CD14-positive monocyte (primary cell): ENCODE measurements around the gene ASCC2. TPM values are rescaled to one million over a fixed set of nuclear protein-coding genes. Genes with fewer than 3 reads are reported as not detected.

ENCODE experiments used
- DNase-seq, 3 donors: peaks; one replicate each; pipeline ENCODE4 v3.0.0-alpha.2; 2011 to 2022
- H2AFZ ChIP-seq: 2 replicates; pipeline ENCODE4 v1.6.0; 2012; ENCODE audit warnings: mild to moderate bottlenecking, low read depth, low read length, inconsistent platforms; ENCODE audit not compliant: insufficient read depth, poor library complexity, severe bottlenecking
- H3K27ac ChIP-seq, 2 donors: 1 replicate in 1 of 2; 2 replicates in 1 of 2; pipeline ENCODE4 v1.5.1; 2012 to 2013; ENCODE audit warnings: low read length in 2 of 2, control low read depth in 1 of 2, inconsistent platforms in 1 of 2, low read depth in 1 of 2, mild to moderate bottlenecking in 1 of 2
- H3K27me3 ChIP-seq, 2 donors: one replicate each; pipeline versions ENCODE4 v1.6.0 to v1.6.1; 2011 to 2013; ENCODE audit warnings: low read length in 2 of 2; ENCODE audit not compliant: control insufficient read depth in 2 of 2, insufficient read depth in 2 of 2
- H3K36me3 ChIP-seq, 2 donors: replicated peaks in 1 of 2; 1 replicate in 1 of 2; 2 replicates in 1 of 2; pipeline versions ENCODE4 v1.5.1 to v1.6.1; 2012 to 2013; ENCODE audit warnings: low read length in 2 of 2, control low read depth in 1 of 2, inconsistent platforms in 1 of 2, mild to moderate bottlenecking in 1 of 2; ENCODE audit not compliant: insufficient read depth in 2 of 2, control insufficient read depth in 1 of 2
- H3K4me1 ChIP-seq, 2 donors: 1 replicate in 1 of 2; 2 replicates in 1 of 2; pipeline versions ENCODE4 v1.5.1 to v1.6.1; 2012 to 2013; ENCODE audit warnings: low read length in 2 of 2, control low read depth in 1 of 2, inconsistent platforms in 1 of 2, mild to moderate bottlenecking in 1 of 2, moderate library complexity in 1 of 2; ENCODE audit not compliant: insufficient read depth in 2 of 2, control insufficient read depth in 1 of 2
- H3K4me2 ChIP-seq: replicated peaks from 2 replicates; pipeline ENCODE3; 2012; ENCODE audit warnings: low read length, moderate library complexity, mild to moderate bottlenecking; ENCODE audit not compliant: poor library complexity, severe bottlenecking; ENCODE audit errors: extremely low read depth
- H3K4me3 ChIP-seq, 3 experiments: fragments of 200-600 bp in 1 of 3; sonication (generic) in 1 of 3; replicated peaks in 1 of 3; 1 replicate in 2 of 3; 2 replicates in 1 of 3; pipeline ENCODE4 v1.5.1; 2011 to 2013; ENCODE audit warnings: low read length in 3 of 3, mild to moderate bottlenecking in 3 of 3, control low read depth in 2 of 3, low read depth in 2 of 3, inconsistent platforms in 1 of 3, moderate library complexity in 1 of 3
- H3K79me2 ChIP-seq: 2 replicates; pipeline ENCODE4 v1.6.0; 2012; ENCODE audit warnings: mild to moderate bottlenecking, control low read depth, inconsistent platforms, low read length, moderate library complexity; ENCODE audit not compliant: insufficient read depth
- H3K9ac ChIP-seq: 2 replicates; pipeline ENCODE4 v1.6.0; 2017; ENCODE audit warnings: low read length, mild to moderate bottlenecking; ENCODE audit not compliant: insufficient read depth, poor library complexity, severe bottlenecking
- H3K9me3 ChIP-seq, 2 donors: replicated peaks in 1 of 2; 1 replicate in 1 of 2; 2 replicates in 1 of 2; pipeline versions ENCODE4 v1.5.1 to v1.6.1; 2012 to 2013; ENCODE audit warnings: low read length in 2 of 2, control low read depth in 1 of 2; ENCODE audit not compliant: control insufficient read depth in 1 of 2, insufficient read depth in 1 of 2
- H4K20me1 ChIP-seq: 2 replicates; pipeline ENCODE4 v1.6.0; 2012; ENCODE audit warnings: mild to moderate bottlenecking, low read length, control low read depth, moderate library complexity; ENCODE audit not compliant: insufficient read depth
- H3K27ac Mint-ChIP-seq, 7 donors: one replicate each; pipeline ENCODE4 v1.8.0; 2020; ENCODE audit warnings: mild to moderate bottlenecking in 7 of 7, mixed read lengths in 7 of 7, moderate library complexity in 6 of 7, inconsistent platforms in 2 of 7
- H3K27me3 Mint-ChIP-seq, 3 donors: one replicate each; pipeline ENCODE4 v1.8.0; 2021 to 2022; ENCODE audit warnings: low read depth in 3 of 3, mild to moderate bottlenecking in 3 of 3, mixed read lengths in 3 of 3, moderate library complexity in 3 of 3, inconsistent platforms in 1 of 3
- H3K36me3 Mint-ChIP-seq, 2 donors: one replicate each; pipeline ENCODE4 v1.8.0; 2020; ENCODE audit warnings: mixed read lengths in 2 of 2, inconsistent platforms in 1 of 2, mild to moderate bottlenecking in 1 of 2
- H3K4me1 Mint-ChIP-seq: one replicate; pipeline ENCODE4 v1.8.0; 2020; ENCODE audit warnings: mild to moderate bottlenecking, mixed read lengths
- H3K4me3 Mint-ChIP-seq, 2 donors: one replicate each; pipeline ENCODE4 v1.8.0; 2020; ENCODE audit warnings: mild to moderate bottlenecking in 2 of 2, mixed read lengths in 2 of 2, moderate library complexity in 1 of 2
- H3K9me3 Mint-ChIP-seq, 7 donors: one replicate each; pipeline ENCODE4 v1.8.0; 2020 to 2022; ENCODE audit warnings: mixed read lengths in 7 of 7, mild to moderate bottlenecking in 6 of 7, moderate library complexity in 6 of 7, inconsistent platforms in 2 of 7
- CTCF ChIP-seq: fragments of 200-600 bp; IDR thresholded peaks from one replicate; pipeline ENCODE4 v1.8.0; 2022; ENCODE audit warnings: antibody characterized with exemption, mild to moderate bottlenecking
- WGBS: methylation state at CpG from one replicate; pipeline ENCODE4 v1.1.5; 2013; ENCODE audit warnings: missing lambda C conversion rate; ENCODE audit not compliant: insufficient coverage; 5-methylcytosine and 5-hydroxymethylcytosine counted together
- intact Hi-C, 2 donors: fragments of 100-400 bp; cut with micrococcal nuclease; formaldehyde crosslinking; loops; one replicate each; pipeline versions ENCODE4 v1.15.0 to v1.15.1; 2023
- polyA plus RNA-seq, 3 donors: library from polyadenylated mRNA; depleted of rRNA in 1 of 3; unstranded in 2 of 3; stranded (reverse) in 1 of 3; fragments of 300-500 nt in 2 of 3; fragments of >200 nt in 1 of 3; fragmentation: Illumina TruSeq in 2 of 3; gene quantifications; 1 replicate in 2 of 3; 2 replicates in 1 of 3; pipeline ENCODE4 v1.2.3, GENCODE V29; 2012 to 2021

Gene ASCC2
- polyA plus RNA-seq, 3 donors = 23.8 to 77.2 (median 39.6) TPM

- intact Hi-C loops = no loop called here
- Mint-ChIP-seq H3K4me1 (peaks cover 2% of the 10 kb centered on the region), H3K27ac (peak overlapping the region in 1 of 7 donors; percentile 72), H3K27me3 (no peaks in the 10 kb centered on the region), H3K36me3 (peaks cover 87 to 97% of the 10 kb centered on the region in 2 donors), H3K4me3 (no peak overlapping the region), H3K9me3 (no peaks in the 10 kb centered on the region)
- Histone ChIP-seq H3K4me2 (no peak overlapping the region), H4K20me1 (no peaks in the 10 kb centered on the region), H3K79me2 (no peaks in the 10 kb centered on the region), H3K9me3 (no peaks in the 10 kb centered on the region), H2AFZ (no peak overlapping the region), H3K27ac (no peak overlapping the region), H3K4me3 (no peak overlapping the region), H3K9ac (no peak overlapping the region), H3K4me1 (peaks cover 3 to 6% of the 10 kb centered on the region in 2 donors), H3K27me3 (no peaks in the 10 kb centered on the region), H3K36me3 (peaks cover 82 to 97% of the 10 kb centered on the region in 2 donors)
- no peak for TF ChIP-seq CTCF
- WGBS = 100% methylated on average over 1 of the region's 4 CpGs
- no peak for DNase-seq
These were observed 22.5 kb downstream of the ASCC2 start for GRCh38 chr22:29815580-29815979.

DNA sequence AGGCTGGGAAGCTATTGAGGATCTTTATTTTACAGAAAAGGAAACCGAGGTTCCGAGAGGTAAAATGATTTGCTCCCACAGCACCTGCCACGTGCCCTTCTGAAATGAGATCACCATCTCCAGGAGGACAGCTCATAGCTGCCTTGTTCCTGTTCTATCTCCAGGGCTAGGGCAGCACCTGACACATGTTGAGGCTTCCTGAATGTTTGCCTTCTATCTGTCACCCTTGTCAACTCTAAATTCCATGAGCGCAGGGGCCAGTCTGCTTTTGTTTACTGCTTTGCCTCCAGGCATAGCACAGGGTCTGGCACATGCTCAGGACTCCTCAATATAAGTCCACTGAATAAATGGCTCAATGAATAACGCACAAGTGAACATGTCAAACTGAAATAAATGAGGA is 24.1 kb downstream of the ASCC2 start:
- no peak overlapping the region for H3K9ac ChIP-seq
- no peaks in the 10 kb centered on the region for H3K27me3 ChIP-seq
- Mint-ChIP-seq H3K4me1 (no peaks in the 10 kb centered on the region), H3K9me3 (no peaks in the 10 kb centered on the region), H3K36me3 (peaks cover 88 to 93% of the 10 kb centered on the region in 2 donors), H3K27me3 (no peaks in the 10 kb centered on the region), H3K27ac (peak overlapping the region in 2 of 7 donors; percentile 32 to 37), H3K4me3 (no peak overlapping the region)
- intact Hi-C loops = no loop called here
- 97% methylated on average over 4 of the region's 5 CpGs for WGBS
- H3K4me2 ChIP-seq = no peak overlapping the region
- no peak overlapping the region for H3K4me3 ChIP-seq
- no peak overlapping the region for H2AFZ ChIP-seq
- peak overlapping the region in 1 of 2 donors; percentile 31 for H3K27ac ChIP-seq
- H3K36me3 ChIP-seq = peaks cover 86 to 93% of the 10 kb centered on the region in 2 donors
- no peak for TF ChIP-seq CTCF
- no peaks in the 10 kb centered on the region for H3K9me3 ChIP-seq
- no peaks in the 10 kb centered on the region for H3K79me2 ChIP-seq
- H3K4me1 ChIP-seq = no peaks in the 10 kb centered on the region
- DNase-seq = no peak
- no peaks in the 10 kb centered on the region for H4K20me1 ChIP-seq
